ENCODE results near the gene OSER1.

The OSER1 gene

GRCh38 chr20:44223721-44224120 lies 13.2 kb upstream of the OSER1 start:
- no peak overlapping the region for H4K8ac ChIP-seq (ENCODE audit: low read depth, low read length)
- no peak overlapping the region for H3K27ac ChIP-seq (ENCODE audit: low read depth, low read length)
- no peak overlapping the region for H2BK15ac ChIP-seq (replicated peaks; ENCODE audit: low read depth)
- no peak overlapping the region for H3K4me2 ChIP-seq (ENCODE audit: low read length)
- no peak overlapping the region for H3K4me3 ChIP-seq (ENCODE audit: low read length)
- no peak overlapping the region for H3K23ac ChIP-seq (ENCODE audit: low read length)
- no peak overlapping the region for H3K9ac ChIP-seq (ENCODE audit: low read length)
- no peak overlapping the region for H2BK5ac ChIP-seq (ENCODE audit: low read length)
- no peak overlapping the region for H3K56ac ChIP-seq (ENCODE audit: low read length)
- no peak for DNase-seq
- no peaks in the 10 kb centered on the region for H3K36me3 ChIP-seq (ENCODE audit: control insufficient read depth, insufficient read depth, low read length)
- no peaks in the 10 kb centered on the region for H3K79me1 ChIP-seq (ENCODE audit: low read length)
- H4K5ac ChIP-seq (ENCODE audit: low read length): no peak overlapping the region
- no peak overlapping the region for H2AK5ac ChIP-seq (ENCODE audit: low read length)
- no peaks in the 10 kb centered on the region for H3K79me2 ChIP-seq (ENCODE audit: control insufficient read depth, insufficient read depth, low read length)
- WGBS (ENCODE audit: extremely low coverage, insufficient coverage, low lambda C conversion rate): no CpG with 5 or more reads among the region's 5 CpGs
- H3K18ac ChIP-seq (ENCODE audit: low read length): no peak overlapping the region
- no peaks in the 10 kb centered on the region for H3K4me1 ChIP-seq (ENCODE audit: control insufficient read depth, low read depth, low read length)
- H3K27me3 ChIP-seq (ENCODE audit: insufficient read depth, low read length, poor library complexity): no peaks in the 10 kb centered on the region
- H3K4ac ChIP-seq (ENCODE audit: low read depth, low read length): no peak overlapping the region
- H2BK120ac ChIP-seq (ENCODE audit: low read depth, low read length): no peak overlapping the region

GRCh38 chr20:44222633-44223368 lies 12.2 kb upstream of the OSER1 start:
- Histone ChIP-seq H2BK15ac (replicated peaks; ENCODE audit: low read depth) (no peak overlapping the region), H2BK120ac (ENCODE audit: low read depth, low read length) (no peak overlapping the region), H4K5ac (ENCODE audit: low read length) (no peak overlapping the region), H2BK5ac (ENCODE audit: low read length) (no peak overlapping the region), H3K4ac (ENCODE audit: low read depth, low read length) (no peak overlapping the region), H2AK5ac (ENCODE audit: low read length) (no peak overlapping the region), H3K36me3 (ENCODE audit: control insufficient read depth, insufficient read depth, low read length) (no peaks in the 10 kb centered on the region), H3K27ac (ENCODE audit: low read depth, low read length) (no peak overlapping the region), H3K18ac (ENCODE audit: low read length) (no peak overlapping the region), H3K79me2 (ENCODE audit: control insufficient read depth, insufficient read depth, low read length) (no peaks in the 10 kb centered on the region), H3K9ac (ENCODE audit: low read length) (no peak overlapping the region), H3K4me3 (ENCODE audit: low read length) (no peak overlapping the region), H3K27me3 (ENCODE audit: insufficient read depth, low read length, poor library complexity) (no peaks in the 10 kb centered on the region), H3K56ac (ENCODE audit: low read length) (no peak overlapping the region), H4K8ac (ENCODE audit: low read depth, low read length) (no peak overlapping the region), H3K4me1 (ENCODE audit: control insufficient read depth, low read depth, low read length) (no peaks in the 10 kb centered on the region), H3K4me2 (ENCODE audit: low read length) (no peak overlapping the region), H3K23ac (ENCODE audit: low read length) (no peak overlapping the region), H3K79me1 (ENCODE audit: low read length) (no peaks in the 10 kb centered on the region)
- WGBS (ENCODE audit: extremely low coverage, insufficient coverage, low lambda C conversion rate): no CpG with 5 or more reads among the region's 7 CpGs
- DNase-seq: peak; percentile 71

- no peak overlapping the region for H2AK5ac ChIP-seq (ENCODE audit: low read length)
- H3K4ac ChIP-seq (ENCODE audit: low read depth, low read length): no peak overlapping the region
- no peaks in the 10 kb centered on the region for H3K4me1 ChIP-seq (ENCODE audit: control insufficient read depth, low read depth, low read length)
- H3K23ac ChIP-seq (ENCODE audit: low read length): no peak overlapping the region
- H3K9ac ChIP-seq (ENCODE audit: low read length): no peak overlapping the region
- H2BK5ac ChIP-seq (ENCODE audit: low read length): no peak overlapping the region
- no peak overlapping the region for H3K4me3 ChIP-seq (ENCODE audit: low read length)
- no peak overlapping the region for H3K27ac ChIP-seq (ENCODE audit: low read depth, low read length)
- H4K8ac ChIP-seq (ENCODE audit: low read depth, low read length): no peak overlapping the region
- no peak for DNase-seq
- no peak overlapping the region for H2BK120ac ChIP-seq (ENCODE audit: low read depth, low read length)
- no peak overlapping the region for H2BK15ac ChIP-seq (replicated peaks; ENCODE audit: low read depth)
- H3K27me3 ChIP-seq (ENCODE audit: insufficient read depth, low read length, poor library complexity): no peaks in the 10 kb centered on the region
- H3K79me1 ChIP-seq (ENCODE audit: low read length): no peaks in the 10 kb centered on the region
- no peak overlapping the region for H3K4me2 ChIP-seq (ENCODE audit: low read length)
- WGBS (ENCODE audit: extremely low coverage, insufficient coverage, low lambda C conversion rate): no CpG with 5 or more reads among the region's 5 CpGs
- H3K56ac ChIP-seq (ENCODE audit: low read length): no peak overlapping the region
- H4K5ac ChIP-seq (ENCODE audit: low read length): no peak overlapping the region
- H3K79me2 ChIP-seq (ENCODE audit: control insufficient read depth, insufficient read depth, low read length): no peaks in the 10 kb centered on the region
- H3K36me3 ChIP-seq (ENCODE audit: control insufficient read depth, insufficient read depth, low read length): no peaks in the 10 kb centered on the region
- H3K18ac ChIP-seq (ENCODE audit: low read length): no peak overlapping the region
Measured at GRCh38 chr20:44222027-44222426, 11.5 kb upstream of the OSER1 start.

- H3K4me3 ChIP-seq (ENCODE audit: low read length): no peak overlapping the region
- H3K23ac ChIP-seq (ENCODE audit: low read length): no peak overlapping the region
- H3K18ac ChIP-seq (ENCODE audit: low read length): no peak overlapping the region
- no peaks in the 10 kb centered on the region for H3K36me3 ChIP-seq (ENCODE audit: control insufficient read depth, insufficient read depth, low read length)
- H3K27ac ChIP-seq (ENCODE audit: low read depth, low read length): no peak overlapping the region
- H4K5ac ChIP-seq (ENCODE audit: low read length): no peak overlapping the region
- H3K27me3 ChIP-seq (ENCODE audit: insufficient read depth, low read length, poor library complexity): no peaks in the 10 kb centered on the region
- no peak overlapping the region for H3K4me2 ChIP-seq (ENCODE audit: low read length)
- H3K56ac ChIP-seq (ENCODE audit: low read length): no peak overlapping the region
- no peak overlapping the region for H4K8ac ChIP-seq (ENCODE audit: low read depth, low read length)
- H3K4me1 ChIP-seq (ENCODE audit: control insufficient read depth, low read depth, low read length): no peaks in the 10 kb centered on the region
- no peak overlapping the region for H2BK5ac ChIP-seq (ENCODE audit: low read length)
- no peak for DNase-seq
- no peak overlapping the region for H3K4ac ChIP-seq (ENCODE audit: low read depth, low read length)
- no peaks in the 10 kb centered on the region for H3K79me1 ChIP-seq (ENCODE audit: low read length)
- H2BK15ac ChIP-seq (replicated peaks; ENCODE audit: low read depth): no peak overlapping the region
- H2AK5ac ChIP-seq (ENCODE audit: low read length): no peak overlapping the region
- no peak overlapping the region for H3K9ac ChIP-seq (ENCODE audit: low read length)
- H2BK120ac ChIP-seq (ENCODE audit: low read depth, low read length): no peak overlapping the region
- no peaks in the 10 kb centered on the region for H3K79me2 ChIP-seq (ENCODE audit: control insufficient read depth, insufficient read depth, low read length)
- WGBS (ENCODE audit: extremely low coverage, insufficient coverage, low lambda C conversion rate): no CpG with 5 or more reads among the region's 3 CpGs
Measured at GRCh38 chr20:44221368-44221954, 10.9 kb upstream of the OSER1 start.

- WGBS (ENCODE audit: extremely low coverage, insufficient coverage, low lambda C conversion rate): no CpG with 5 or more reads among the region's 6 CpGs
- Histone ChIP-seq H3K4me1 (ENCODE audit: control insufficient read depth, low read depth, low read length) (no peaks in the 10 kb centered on the region), H3K9ac (ENCODE audit: low read length) (peak overlapping the region; percentile 3), H4K5ac (ENCODE audit: low read length) (no peak overlapping the region), H3K23ac (ENCODE audit: low read length) (no peak overlapping the region), H3K79me2 (ENCODE audit: control insufficient read depth, insufficient read depth, low read length) (no peaks in the 10 kb centered on the region), H4K8ac (ENCODE audit: low read depth, low read length) (no peak overlapping the region), H3K27ac (ENCODE audit: low read depth, low read length) (no peak overlapping the region), H2BK120ac (ENCODE audit: low read depth, low read length) (no peak overlapping the region), H3K4me3 (ENCODE audit: low read length) (no peak overlapping the region), H3K79me1 (ENCODE audit: low read length) (no peaks in the 10 kb centered on the region), H3K4me2 (ENCODE audit: low read length) (no peak overlapping the region), H2BK15ac (replicated peaks; ENCODE audit: low read depth) (no peak overlapping the region), H3K36me3 (ENCODE audit: control insufficient read depth, insufficient read depth, low read length) (no peaks in the 10 kb centered on the region), H2AK5ac (ENCODE audit: low read length) (no peak overlapping the region), H3K18ac (ENCODE audit: low read length) (no peak overlapping the region), H3K56ac (ENCODE audit: low read length) (no peak overlapping the region), H3K27me3 (ENCODE audit: insufficient read depth, low read length, poor library complexity) (no peaks in the 10 kb centered on the region), H3K4ac (ENCODE audit: low read depth, low read length) (no peak overlapping the region), H2BK5ac (ENCODE audit: low read length) (no peak overlapping the region)
- DNase-seq: peak; percentile 47
Measured at GRCh38 chr20:44219791-44220190, 9.2 kb upstream of the OSER1 start.
